Hepatocyte (in vitro differentiated cells): ENCODE measurements around the gene ZNRF3. TPM values are rescaled to one million over a fixed set of nuclear protein-coding genes. Genes with fewer than 3 reads are reported as not detected.

Source experiments
- DNase-seq: peaks from one replicate; pipeline ENCODE4 v3.0.0-alpha.2; 2016; ENCODE audit warnings: low spot score
- H2AFZ ChIP-seq: fragments of 200-600 bp; sonication (generic); 2 replicates; pipeline ENCODE4 v1.6.0; 2016; ENCODE audit warnings: antibody characterized with exemption, mild to moderate bottlenecking
- H3K27ac ChIP-seq: fragments of 200-600 bp; sonication (generic); 2 replicates; pipeline ENCODE4 v1.5.1; 2016; ENCODE audit warnings: mild to moderate bottlenecking
- H3K27me3 ChIP-seq: fragments of 200-600 bp; sonication (generic); 2 replicates; pipeline ENCODE4 v1.6.1; 2016
- H3K36me3 ChIP-seq: fragments of 200-600 bp; sonication (generic); replicated peaks from 2 replicates; pipeline ENCODE4 v1.5.1; 2016; ENCODE audit warnings: low read depth; ENCODE audit not compliant: insufficient read depth
- H3K4me1 ChIP-seq: fragments of 200-600 bp; sonication (generic); 2 replicates; pipeline ENCODE4 v1.5.1; 2016; ENCODE audit warnings: mild to moderate bottlenecking, moderate library complexity; ENCODE audit not compliant: insufficient read depth
- H3K4me2 ChIP-seq: fragments of 200-600 bp; sonication (generic); 2 replicates; pipeline ENCODE4 v1.6.0; 2016
- H3K4me3 ChIP-seq: fragments of 200-600 bp; sonication (generic); 2 replicates; pipeline ENCODE4 v1.5.1; 2016; ENCODE audit warnings: mild to moderate bottlenecking
- H3K79me2 ChIP-seq: fragments of 200-600 bp; sonication (generic); 2 replicates; pipeline ENCODE4 v1.6.0; 2017; ENCODE audit warnings: mild to moderate bottlenecking
- H3K9me2 ChIP-seq: fragments of 200-600 bp; sonication (generic); replicated peaks from 2 replicates; pipeline ENCODE4 v1.6.0; 2017; ENCODE audit warnings: mild to moderate bottlenecking; ENCODE audit not compliant: insufficient read depth
- H3K9me3 ChIP-seq: fragments of 200-600 bp; sonication (generic); 2 replicates; pipeline ENCODE4 v1.5.1; 2016; ENCODE audit warnings: low read depth, mild to moderate bottlenecking
- H4K20me1 ChIP-seq: fragments of 200-600 bp; sonication (generic); 2 replicates; pipeline ENCODE4 v1.6.0; 2016; ENCODE audit warnings: mild to moderate bottlenecking; ENCODE audit not compliant: insufficient read depth, poor library complexity, severe bottlenecking
- CTCF ChIP-seq: fragments of 200-600 bp; sonication (generic); IDR thresholded peaks from 2 replicates; pipeline ENCODE4 v1.5.1; 2016; ENCODE audit warnings: antibody characterized with exemption, mild to moderate bottlenecking; ENCODE audit not compliant: poor library complexity
- EZH2 ChIP-seq: fragments of 200-600 bp; sonication (generic); IDR thresholded peaks from 2 replicates; pipeline ENCODE4 v1.6.1; 2016; ENCODE audit warnings: antibody characterized with exemption, mild to moderate bottlenecking, borderline replicate concordance
- EZH2phosphoT487 ChIP-seq: fragments of 200-600 bp; sonication (generic); IDR thresholded peaks from one replicate; pipeline ENCODE4 v1.6.1; 2018; ENCODE audit warnings: antibody characterized with exemption, mild to moderate bottlenecking, low read depth, moderate library complexity; ENCODE audit not compliant: unreplicated experiment, severe bottlenecking
- WGBS: methylation state at CpG from one replicate; pipeline ENCODE4 v1.1.6; 2016; ENCODE audit warnings: low lambda C conversion rate; ENCODE audit errors: missing lambda C conversion rate; 5-methylcytosine and 5-hydroxymethylcytosine counted together
- polyA plus RNA-seq: library from polyadenylated mRNA; unstranded; fragments of >200 nt; fragmentation: Nextera tagmentation; extraction: Ambion mirVana; gene quantifications from 2 replicates; pipeline ENCODE4 v1.2.1, GENCODE V29; 2016
- total RNA-seq: library from RNA; depleted of rRNA; stranded (reverse); fragments of >200 nt; gene quantifications from 2 replicates; pipeline ENCODE4 v1.2.3, GENCODE V29; 2014

The ZNRF3 gene
- total and polyA plus RNA-seq, 2 experiments from 2014 or later, result 8.9 to 14.7 TPM

DNA sequence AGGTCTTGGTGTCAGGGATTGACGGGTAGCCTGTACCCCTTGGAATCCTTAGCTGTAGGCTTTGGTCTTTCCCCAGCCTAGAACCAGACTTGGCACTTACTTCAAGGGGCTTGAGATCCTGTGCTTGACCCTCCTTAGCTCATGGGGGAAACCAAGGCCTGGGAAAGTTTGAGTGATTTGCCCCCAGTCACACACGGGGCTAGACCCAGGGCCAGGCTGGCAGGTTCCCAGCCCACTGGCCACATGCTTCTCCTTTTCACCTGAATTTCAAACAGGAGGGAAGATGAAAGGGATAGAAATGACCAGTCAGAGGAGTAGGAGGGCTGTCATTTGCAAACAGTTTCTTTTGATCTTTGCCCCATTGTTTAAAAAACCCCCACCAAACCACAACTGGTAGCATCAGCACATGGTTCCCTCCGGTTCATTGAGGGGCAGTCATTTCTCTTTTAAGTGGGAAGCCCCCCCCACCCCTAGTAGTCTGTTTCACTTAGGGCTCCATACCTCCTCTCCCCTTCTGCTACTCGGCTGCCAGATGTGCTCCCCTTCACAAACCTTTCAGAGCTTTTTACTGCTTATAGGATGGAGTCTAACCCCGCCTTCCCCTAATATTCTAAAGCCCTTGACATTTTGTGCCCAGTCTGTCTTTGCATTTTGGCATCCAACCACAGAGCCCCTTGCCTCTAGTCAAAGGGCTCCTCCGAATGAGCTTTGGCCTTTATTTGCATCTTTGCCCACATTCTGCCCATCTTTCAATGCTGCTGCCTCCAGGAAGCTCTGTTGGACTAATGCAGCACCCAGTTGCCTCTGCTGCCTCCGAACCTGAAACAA, 37.6 kb downstream of the ZNRF3 start:
- H3K4me1 ChIP-seq, result peaks cover 48% of the 10 kb centered on the region
- WGBS, result 62% methylated on average over 7 of the region's 7 CpGs
- DNase-seq, result no peak
- TF ChIP-seq EZH2, result no peak
- no peak for TF ChIP-seq CTCF
- TF ChIP-seq EZH2phosphoT487, result no peak
- peaks cover 3% of the 10 kb centered on the region for H4K20me1 ChIP-seq
- peaks cover 96% of the 10 kb centered on the region for H3K79me2 ChIP-seq
- H3K4me3 ChIP-seq, result no peak overlapping the region
- no peaks in the 10 kb centered on the region for H3K27me3 ChIP-seq
- H3K4me2 ChIP-seq, result no peak overlapping the region
- no peaks in the 10 kb centered on the region for H3K9me2 ChIP-seq
- no peaks in the 10 kb centered on the region for H3K9me3 ChIP-seq
- no peak overlapping the region for H2AFZ ChIP-seq
- no peak overlapping the region for H3K27ac ChIP-seq
- no peaks in the 10 kb centered on the region for H3K36me3 ChIP-seq

- Histone ChIP-seq H3K4me2 (no peak overlapping the region), H3K9me3 (no peaks in the 10 kb centered on the region), H2AFZ (no peak overlapping the region), H3K79me2 (peaks cover 96% of the 10 kb centered on the region), H3K27me3 (no peaks in the 10 kb centered on the region), H3K27ac (no peak overlapping the region), H3K4me1 (peaks cover 47% of the 10 kb centered on the region), H3K4me3 (no peak overlapping the region), H4K20me1 (peaks cover 3% of the 10 kb centered on the region), H3K9me2 (no peaks in the 10 kb centered on the region), H3K36me3 (no peaks in the 10 kb centered on the region)
- no peak for DNase-seq
- 86% methylated on average over 1 of the region's 1 CpG for WGBS
- TF ChIP-seq EZH2phosphoT487 (no peak), CTCF (no peak), EZH2 (no peak)
These were observed 38.2 kb downstream of the ZNRF3 start for GRCh38 chr22:28921585-28921879.

- H3K4me1 ChIP-seq, result peaks cover 44% of the 10 kb centered on the region
- H3K9me2 ChIP-seq, result no peaks in the 10 kb centered on the region
- DNase-seq, result no peak
- no peak overlapping the region for H3K4me3 ChIP-seq
- TF ChIP-seq EZH2phosphoT487, result no peak
- no peak for TF ChIP-seq CTCF
- no peak for TF ChIP-seq EZH2
- no peaks in the 10 kb centered on the region for H3K27me3 ChIP-seq
- H4K20me1 ChIP-seq, result peaks cover 3% of the 10 kb centered on the region
- H3K9me3 ChIP-seq, result no peaks in the 10 kb centered on the region
- no peaks in the 10 kb centered on the region for H3K36me3 ChIP-seq
- H3K27ac ChIP-seq, result no peak overlapping the region
- no peak overlapping the region for H2AFZ ChIP-seq
- 67% methylated on average over 8 of the region's 8 CpGs for WGBS
- H3K79me2 ChIP-seq, result peaks cover 96% of the 10 kb centered on the region
- H3K4me2 ChIP-seq, result no peak overlapping the region
These were observed 39.3 kb downstream of the ZNRF3 start for GRCh38 chr22:28922540-28923244.
